Measurements from ENCODE around the gene SRGAP1.
"Not testable (repeated sequence)": the region's sequence is repeated elsewhere in the genome, so short reads cannot be mapped to it uniquely, and the experiment has no call there.

- TF ChIP-seq, protein P1, sequence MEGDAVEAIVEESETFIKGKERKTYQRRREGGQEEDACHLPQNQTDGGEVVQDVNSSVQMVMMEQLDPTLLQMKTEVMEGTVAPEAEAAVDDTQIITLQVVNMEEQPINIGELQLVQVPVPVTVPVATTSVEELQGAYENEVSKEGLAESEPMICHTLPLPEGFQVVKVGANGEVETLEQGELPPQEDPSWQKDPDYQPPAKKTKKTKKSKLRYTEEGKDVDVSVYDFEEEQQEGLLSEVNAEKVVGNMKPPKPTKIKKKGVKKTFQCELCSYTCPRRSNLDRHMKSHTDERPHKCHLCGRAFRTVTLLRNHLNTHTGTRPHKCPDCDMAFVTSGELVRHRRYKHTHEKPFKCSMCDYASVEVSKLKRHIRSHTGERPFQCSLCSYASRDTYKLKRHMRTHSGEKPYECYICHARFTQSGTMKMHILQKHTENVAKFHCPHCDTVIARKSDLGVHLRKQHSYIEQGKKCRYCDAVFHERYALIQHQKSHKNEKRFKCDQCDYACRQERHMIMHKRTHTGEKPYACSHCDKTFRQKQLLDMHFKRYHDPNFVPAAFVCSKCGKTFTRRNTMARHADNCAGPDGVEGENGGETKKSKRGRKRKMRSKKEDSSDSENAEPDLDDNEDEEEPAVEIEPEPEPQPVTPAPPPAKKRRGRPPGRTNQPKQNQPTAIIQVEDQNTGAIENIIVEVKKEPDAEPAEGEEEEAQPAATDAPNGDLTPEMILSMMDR (IDR thresholded peaks at IDR 0.05), result not testable (repeated sequence)
- not testable (repeated sequence) for TF ChIP-seq POLR2A (IDR thresholded peaks at IDR 0.05); POLR2AphosphoS5 (IDR thresholded peaks at IDR 0.05; ENCODE audit: insufficient read depth in 1 of 2, low read depth in 1 of 2)
Observed at GRCh38 chr12:64130476-64130875, 286.0 kb downstream of the SRGAP1 start.

All from vagina (tissue), 2 donors.